Measurements from ENCODE around the gene ARL3.

Gene ARL3

GRCh38 chr10:102631525-102632393 is 82.4 kb downstream of the ARL3 start:
- no peak for ATAC-seq (ENCODE audit: insufficient read depth, low read depth)
- Histone ChIP-seq H3K36me3 (ENCODE audit: insufficient read depth, low read length) (no peaks in the 10 kb centered on the region), H3K4me2 (ENCODE audit: insufficient read depth, low read length) (no peak overlapping the region), H3K27ac (ENCODE audit: low read length) (no peak overlapping the region), H3K79me2 (ENCODE audit: insufficient read depth, low read length) (no peaks in the 10 kb centered on the region), H3K9ac (ENCODE audit: low read depth, low read length) (no peak overlapping the region), H4K20me1 (ENCODE audit: insufficient read depth, low read length) (no peaks in the 10 kb centered on the region), H3K4me1 (ENCODE audit: insufficient read depth, low read length) (peaks cover 6% of the 10 kb centered on the region; the same call in 1 of the 2 replicates), H3K27me3 (ENCODE audit: insufficient read depth, low read length, poor library complexity) (no peaks in the 10 kb centered on the region), H3K4me3 (ENCODE audit: low read depth in 1 of 2, low read length in 2 of 2) (no peak overlapping the region), H2AFZ (ENCODE audit: low read depth, low read length) (no peak overlapping the region), H3K9me3 (ENCODE audit: insufficient read depth, low read length, severe bottlenecking) (no peaks in the 10 kb centered on the region)
- DNase-seq: no peak
- TF ChIP-seq EZH2 (IDR thresholded peaks at IDR 0.05; ENCODE audit: borderline replicate concordance, low read depth, low read length, severe bottlenecking) (no peak), CTCF (IDR thresholded peaks at IDR 0.05; ENCODE audit: borderline replicate concordance, extremely low read depth, low read length, poor library complexity, severe bottlenecking) (no peak)

- H3K27ac ChIP-seq (ENCODE audit: low read length): no peak overlapping the region
- TF ChIP-seq CTCF (IDR thresholded peaks at IDR 0.05; ENCODE audit: borderline replicate concordance, extremely low read depth, low read length, poor library complexity, severe bottlenecking) (no peak), EZH2 (IDR thresholded peaks at IDR 0.05; ENCODE audit: borderline replicate concordance, low read depth, low read length, severe bottlenecking) (no peak)
- H3K4me1 ChIP-seq (ENCODE audit: insufficient read depth, low read length): peaks cover 6% of the 10 kb centered on the region; the same call in 1 of the 2 replicates
- H3K4me3 ChIP-seq (ENCODE audit: low read depth in 1 of 2, low read length in 2 of 2): no peak overlapping the region
- no peaks in the 10 kb centered on the region for H3K79me2 ChIP-seq (ENCODE audit: insufficient read depth, low read length)
- no peak for ATAC-seq (ENCODE audit: insufficient read depth, low read depth)
- DNase-seq: no peak
- no peaks in the 10 kb centered on the region for H3K36me3 ChIP-seq (ENCODE audit: insufficient read depth, low read length)
- H3K9ac ChIP-seq (ENCODE audit: low read depth, low read length): no peak overlapping the region
- H3K4me2 ChIP-seq (ENCODE audit: insufficient read depth, low read length): no peak overlapping the region
- no peaks in the 10 kb centered on the region for H3K9me3 ChIP-seq (ENCODE audit: insufficient read depth, low read length, severe bottlenecking)
- H4K20me1 ChIP-seq (ENCODE audit: insufficient read depth, low read length): no peaks in the 10 kb centered on the region
- H3K27me3 ChIP-seq (ENCODE audit: insufficient read depth, low read length, poor library complexity): no peaks in the 10 kb centered on the region
- no peak overlapping the region for H2AFZ ChIP-seq (ENCODE audit: low read depth, low read length)
Observed at GRCh38 chr10:102630663-102631062, 83.5 kb downstream of the ARL3 start.

- DNase-seq (no peak), ATAC-seq (ENCODE audit: insufficient read depth, low read depth) (no peak)
- H3K4me1 ChIP-seq (ENCODE audit: insufficient read depth, low read length): no peaks in the 10 kb centered on the region
- no peak overlapping the region for H3K9ac ChIP-seq (ENCODE audit: low read depth, low read length)
- no peak overlapping the region for H3K4me2 ChIP-seq (ENCODE audit: insufficient read depth, low read length)
- H3K27me3 ChIP-seq (ENCODE audit: insufficient read depth, low read length, poor library complexity): no peaks in the 10 kb centered on the region
- H3K79me2 ChIP-seq (ENCODE audit: insufficient read depth, low read length): no peaks in the 10 kb centered on the region
- H3K9me3 ChIP-seq (ENCODE audit: insufficient read depth, low read length, severe bottlenecking): no peaks in the 10 kb centered on the region
- no peak overlapping the region for H3K4me3 ChIP-seq (ENCODE audit: low read depth in 1 of 2, low read length in 2 of 2)
- H3K36me3 ChIP-seq (ENCODE audit: insufficient read depth, low read length): no peaks in the 10 kb centered on the region
- no peak overlapping the region for H3K27ac ChIP-seq (ENCODE audit: low read length)
- H2AFZ ChIP-seq (ENCODE audit: low read depth, low read length): no peak overlapping the region
- no peaks in the 10 kb centered on the region for H4K20me1 ChIP-seq (ENCODE audit: insufficient read depth, low read length)
- TF ChIP-seq EZH2 (IDR thresholded peaks at IDR 0.05; ENCODE audit: borderline replicate concordance, low read depth, low read length, severe bottlenecking): no peak
- TF ChIP-seq CTCF (IDR thresholded peaks at IDR 0.05; ENCODE audit: borderline replicate concordance, extremely low read depth, low read length, poor library complexity, severe bottlenecking): no peak
Observed at GRCh38 chr10:102629661-102630614, 84.3 kb downstream of the ARL3 start.

Data from DND-41 (cell line).